AG04450 (cell line): ENCODE data around the gene CNTN5. TPM values are rescaled to one million over a fixed set of nuclear protein-coding genes. Genes with fewer than 3 reads are reported as not detected.

Source experiments
- CTCF ChIA-PET: fragments of 300-600, 350-600 bp; formaldehyde crosslinking; extraction: SDS; loops from one replicate; lab custom pipeline; 2022; ENCODE audit warnings: antibody characterized with exemption, inconsistent platforms; lab: Charles Lee
- POLR2A ChIA-PET: fragments of 350-600 bp; formaldehyde crosslinking; extraction: SDS; loops from one replicate; lab custom pipeline; 2021; ENCODE audit warnings: antibody characterized with exemption, inconsistent platforms; lab: Yijun Ruan, JAX
- DNase-seq: peaks from one replicate; pipeline ENCODE4 v3.0.0-alpha.2; 2011; ENCODE audit warnings: low read depth, low spot score
- H3K27ac ChIP-seq: one replicate; pipeline ENCODE4 v1.5.1; 2012; ENCODE audit warnings: low read depth, low read length, control low read depth
- H3K27me3 ChIP-seq: one replicate; pipeline ENCODE4 v1.6.0; 2012; ENCODE audit warnings: low read length; ENCODE audit not compliant: control insufficient read depth, insufficient read depth
- H3K4me3 ChIP-seq: 2 replicates; pipeline ENCODE4 v1.5.1; 2011; ENCODE audit warnings: mild to moderate bottlenecking, low read depth, low read length, control low read depth
- H3K9me3 ChIP-seq: 2 replicates; pipeline ENCODE4 v1.5.1; 2012; ENCODE audit warnings: low read length; ENCODE audit not compliant: control insufficient read depth, insufficient read depth
- polyA plus RNA-seq: library from polyadenylated mRNA; depleted of rRNA; stranded (reverse); fragments of >200 nt; gene quantifications from 2 replicates; pipeline ENCODE4 v1.2.3, GENCODE V29; 2011
- TF ChIP-seq, protein P1 (sequence below): IDR thresholded peaks from 2 replicates; pipeline ENCODE4 v1.5.1; 2011; ENCODE audit warnings: low read depth, low read length, control low read depth, inconsistent platforms

The CNTN5 gene
- polyA plus RNA-seq, 1 experiment: not detected

DNA sequence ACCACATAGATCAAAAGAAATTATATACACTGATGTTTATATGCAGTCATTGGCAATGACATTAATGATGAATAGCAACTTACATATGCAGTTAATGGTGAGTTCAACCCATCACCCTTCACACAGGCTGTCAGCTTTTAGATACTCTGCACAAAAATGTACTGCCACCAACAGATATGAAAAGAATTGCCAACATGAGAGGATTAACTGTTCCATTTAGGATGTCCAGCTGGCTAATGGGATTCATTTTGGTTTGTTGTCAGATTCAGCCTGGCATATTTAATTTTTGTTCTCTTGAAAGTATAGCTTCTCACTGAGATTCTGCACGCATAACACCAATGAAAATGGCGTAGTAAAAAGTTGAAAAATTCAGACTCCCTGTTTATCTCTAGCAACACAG, 1112.4 kb downstream of the CNTN5 start:
- TF ChIP-seq, protein P1, sequence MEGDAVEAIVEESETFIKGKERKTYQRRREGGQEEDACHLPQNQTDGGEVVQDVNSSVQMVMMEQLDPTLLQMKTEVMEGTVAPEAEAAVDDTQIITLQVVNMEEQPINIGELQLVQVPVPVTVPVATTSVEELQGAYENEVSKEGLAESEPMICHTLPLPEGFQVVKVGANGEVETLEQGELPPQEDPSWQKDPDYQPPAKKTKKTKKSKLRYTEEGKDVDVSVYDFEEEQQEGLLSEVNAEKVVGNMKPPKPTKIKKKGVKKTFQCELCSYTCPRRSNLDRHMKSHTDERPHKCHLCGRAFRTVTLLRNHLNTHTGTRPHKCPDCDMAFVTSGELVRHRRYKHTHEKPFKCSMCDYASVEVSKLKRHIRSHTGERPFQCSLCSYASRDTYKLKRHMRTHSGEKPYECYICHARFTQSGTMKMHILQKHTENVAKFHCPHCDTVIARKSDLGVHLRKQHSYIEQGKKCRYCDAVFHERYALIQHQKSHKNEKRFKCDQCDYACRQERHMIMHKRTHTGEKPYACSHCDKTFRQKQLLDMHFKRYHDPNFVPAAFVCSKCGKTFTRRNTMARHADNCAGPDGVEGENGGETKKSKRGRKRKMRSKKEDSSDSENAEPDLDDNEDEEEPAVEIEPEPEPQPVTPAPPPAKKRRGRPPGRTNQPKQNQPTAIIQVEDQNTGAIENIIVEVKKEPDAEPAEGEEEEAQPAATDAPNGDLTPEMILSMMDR: no peak
- Histone ChIP-seq H3K27ac (no peak overlapping the region), H3K4me3 (no peak overlapping the region), H3K9me3 (no peaks in the 10 kb centered on the region), H3K27me3 (no peaks in the 10 kb centered on the region)
- ChIA-PET CTCF (no interaction called here), POLR2A (no interaction called here)
- no peak for DNase-seq

DNA sequence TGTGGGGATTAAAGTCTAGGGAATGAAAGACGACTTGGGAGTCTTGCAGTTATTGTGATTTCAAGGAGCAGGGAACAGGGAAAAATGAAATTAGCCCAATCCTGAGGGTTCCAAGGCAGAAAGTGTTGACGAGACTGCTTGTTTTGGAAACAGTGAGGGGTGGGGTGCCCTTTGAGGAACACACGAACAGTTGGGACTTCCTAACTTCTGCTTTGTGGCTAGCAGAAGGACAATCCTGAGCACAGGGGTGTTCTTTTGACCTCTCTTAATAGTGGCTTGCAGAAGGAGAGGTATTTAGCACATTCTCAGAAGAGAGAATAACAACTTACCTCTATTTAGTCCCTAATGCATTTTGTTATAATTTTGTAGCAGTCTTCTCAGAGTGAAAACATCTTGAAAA, 1120.5 kb downstream of the CNTN5 start:
- DNase-seq: no peak
- H3K9me3 ChIP-seq: peaks cover 2% of the 10 kb centered on the region; the same call in 1 of the 2 replicates
- POLR2A ChIA-PET: no interaction called here
- H3K4me3 ChIP-seq: no peak overlapping the region
- no peak overlapping the region for H3K27ac ChIP-seq
- TF ChIP-seq, protein P1: no peak
- CTCF ChIA-PET: no interaction called here
- H3K27me3 ChIP-seq: no peaks in the 10 kb centered on the region

DNA sequence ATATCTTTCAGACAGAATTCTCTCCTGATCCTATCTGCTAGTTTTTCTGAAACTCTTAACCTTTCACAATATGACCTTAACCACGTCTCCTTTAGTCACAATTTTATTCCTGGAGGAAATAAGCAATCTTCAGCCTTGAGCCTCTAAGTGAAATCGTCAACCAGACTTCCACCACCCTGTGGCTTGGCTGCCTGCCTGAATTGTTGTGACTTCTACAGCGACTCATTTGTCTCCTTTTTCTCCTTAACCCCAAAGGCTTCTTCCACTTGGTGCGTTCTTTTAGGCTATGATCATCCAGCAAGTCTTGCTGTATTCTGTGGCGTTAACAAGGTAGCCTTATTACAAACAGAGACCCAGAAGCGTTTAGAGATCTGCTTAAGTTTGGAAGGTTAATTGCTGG, 1131.2 kb downstream of the CNTN5 start:
- no peaks in the 10 kb centered on the region for H3K9me3 ChIP-seq
- DNase-seq: no peak
- H3K4me3 ChIP-seq: no peak overlapping the region
- no peak overlapping the region for H3K27ac ChIP-seq
- POLR2A ChIA-PET: no interaction called here
- TF ChIP-seq, protein P1: no peak
- no peaks in the 10 kb centered on the region for H3K27me3 ChIP-seq
- CTCF ChIA-PET: no interaction called here

DNA sequence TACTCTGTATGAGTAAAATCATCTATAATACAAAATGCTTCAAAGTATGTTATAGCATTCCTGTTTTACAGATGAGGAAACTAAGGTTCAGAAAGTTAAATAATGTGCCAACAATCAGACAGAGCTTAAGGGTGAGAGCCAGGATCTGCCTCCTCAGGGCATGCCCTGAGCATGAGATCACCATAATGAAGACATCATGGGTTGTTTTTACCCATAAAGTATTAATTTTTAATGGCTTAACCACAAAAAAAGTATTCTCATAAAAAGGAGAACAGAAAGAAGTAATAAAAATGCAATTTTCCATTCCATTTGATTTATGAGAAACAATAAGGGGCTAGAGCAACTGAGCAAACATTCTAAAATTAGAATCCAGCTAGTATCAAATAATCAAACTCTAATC, 1132.0 kb downstream of the CNTN5 start:
- TF ChIP-seq, protein P1: no peak
- H3K27ac ChIP-seq: no peak overlapping the region
- no peak for DNase-seq
- H3K27me3 ChIP-seq: no peaks in the 10 kb centered on the region
- ChIA-PET POLR2A (no interaction called here), CTCF (no interaction called here)
- H3K9me3 ChIP-seq: no peaks in the 10 kb centered on the region
- H3K4me3 ChIP-seq: no peak overlapping the region

DNA sequence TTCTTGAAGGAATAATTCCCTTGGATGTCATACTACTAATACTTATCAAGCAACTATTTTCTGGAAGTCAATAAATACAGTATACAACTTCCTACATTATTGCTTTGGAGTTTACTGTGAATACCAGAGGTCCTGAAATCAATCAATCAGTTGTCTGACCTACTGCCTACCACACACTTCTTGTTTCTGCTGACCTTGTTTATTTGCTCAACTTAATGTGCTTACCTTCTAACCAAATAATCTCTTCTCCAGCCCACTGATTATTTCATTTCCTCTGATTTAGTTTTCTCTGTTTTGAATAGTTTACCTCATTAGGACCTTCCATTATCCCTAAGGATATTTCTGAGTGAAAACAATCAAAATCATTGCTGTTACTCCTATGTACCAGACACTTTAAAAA, 1142.7 kb downstream of the CNTN5 start:
- DNase-seq: no peak
- no peak overlapping the region for H3K4me3 ChIP-seq
- H3K9me3 ChIP-seq: no peaks in the 10 kb centered on the region
- no peaks in the 10 kb centered on the region for H3K27me3 ChIP-seq
- CTCF ChIA-PET: no interaction called here
- TF ChIP-seq, protein P1: no peak
- no peak overlapping the region for H3K27ac ChIP-seq
- POLR2A ChIA-PET: no interaction called here
